Left ventricle myocardium inferior (tissue), 1 donor: ENCODE results near the gene SYT14. TPM values are rescaled to one million over a fixed set of nuclear protein-coding genes. Genes with fewer than 3 reads are reported as not detected.

Experiments
- DNase-seq: peaks from one replicate; pipeline ENCODE4 v3.0.0-alpha.2; 2020
- H3K27ac ChIP-seq: fragments of 200-600 bp; replicated peaks from 2 replicates; pipeline ENCODE4 v1.8.0; 2021
- H3K27me3 ChIP-seq: fragments of 200-600 bp; 2 replicates; pipeline ENCODE4 v1.8.0; 2021; ENCODE audit warnings: low read depth
- H3K36me3 ChIP-seq: fragments of 200-600 bp; 2 replicates; pipeline ENCODE4 v1.8.0; 2021
- H3K4me1 ChIP-seq: fragments of 200-600 bp; 2 replicates; pipeline ENCODE4 v1.8.0; 2021
- H3K4me3 ChIP-seq: fragments of 200-600 bp; 2 replicates; pipeline ENCODE4 v1.8.0; 2021; ENCODE audit warnings: mild to moderate bottlenecking, moderate library complexity
- H3K9me3 ChIP-seq: fragments of 200-600 bp; replicated peaks from 2 replicates; pipeline ENCODE4 v1.8.0; 2021
- intact Hi-C: fragments of 100-400 bp; cut with micrococcal nuclease; formaldehyde crosslinking; loops from one replicate; pipeline ENCODE4 v1.11.0; 2022
- total RNA-seq: library from RNA; stranded (reverse); fragmentation: NEBNext Ultra II Directional; extraction: Animal tissue kit (Norgen Biotek cat#: 25700); gene quantifications from one replicate; pipeline ENCODE4 v1.2.1, GENCODE V29; 2021
- TF ChIP-seq, protein P1 (sequence below): fragments of 200-600 bp; IDR thresholded peaks from 2 replicates; pipeline ENCODE4 v1.8.0; 2021; ENCODE audit warnings: antibody characterized with exemption, mild to moderate bottlenecking, borderline replicate concordance
- donor health status: DM: no; HTN: yes; CAD: no; lungs with severe emphysema.

SYT14 gene
- total RNA-seq, 1 donor from 2014 or later: not detected

DNA sequence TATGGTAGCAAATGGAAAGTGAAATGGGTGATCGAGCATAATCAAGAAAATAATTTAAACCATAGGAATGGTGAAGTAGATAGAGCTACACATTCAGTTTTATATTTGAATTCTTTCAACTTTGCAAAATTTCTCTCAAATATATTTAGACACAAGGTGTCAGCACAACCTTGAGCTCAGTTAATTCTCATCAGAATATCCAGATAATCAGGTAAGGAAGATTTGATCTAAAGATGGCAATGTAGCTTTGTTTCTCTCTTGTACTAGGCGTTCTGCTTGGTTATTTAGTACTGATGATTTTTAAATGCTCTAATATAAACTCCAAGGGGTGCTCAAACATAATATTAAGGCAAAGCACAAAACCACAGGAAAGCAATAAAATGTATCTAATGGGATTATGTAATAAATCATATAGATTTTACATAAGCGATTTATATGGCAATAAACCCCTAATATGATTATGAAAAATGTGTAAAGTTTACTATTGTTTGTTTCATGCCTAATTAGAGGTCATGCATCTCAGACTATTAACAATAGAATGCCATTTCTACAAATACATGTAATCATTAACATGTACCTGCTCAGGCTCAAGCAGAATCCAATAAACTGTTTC is 262.2 kb downstream of the SYT14 start:
- H3K27me3 ChIP-seq: peaks cover 4% of the 10 kb centered on the region
- TF ChIP-seq, protein P1, sequence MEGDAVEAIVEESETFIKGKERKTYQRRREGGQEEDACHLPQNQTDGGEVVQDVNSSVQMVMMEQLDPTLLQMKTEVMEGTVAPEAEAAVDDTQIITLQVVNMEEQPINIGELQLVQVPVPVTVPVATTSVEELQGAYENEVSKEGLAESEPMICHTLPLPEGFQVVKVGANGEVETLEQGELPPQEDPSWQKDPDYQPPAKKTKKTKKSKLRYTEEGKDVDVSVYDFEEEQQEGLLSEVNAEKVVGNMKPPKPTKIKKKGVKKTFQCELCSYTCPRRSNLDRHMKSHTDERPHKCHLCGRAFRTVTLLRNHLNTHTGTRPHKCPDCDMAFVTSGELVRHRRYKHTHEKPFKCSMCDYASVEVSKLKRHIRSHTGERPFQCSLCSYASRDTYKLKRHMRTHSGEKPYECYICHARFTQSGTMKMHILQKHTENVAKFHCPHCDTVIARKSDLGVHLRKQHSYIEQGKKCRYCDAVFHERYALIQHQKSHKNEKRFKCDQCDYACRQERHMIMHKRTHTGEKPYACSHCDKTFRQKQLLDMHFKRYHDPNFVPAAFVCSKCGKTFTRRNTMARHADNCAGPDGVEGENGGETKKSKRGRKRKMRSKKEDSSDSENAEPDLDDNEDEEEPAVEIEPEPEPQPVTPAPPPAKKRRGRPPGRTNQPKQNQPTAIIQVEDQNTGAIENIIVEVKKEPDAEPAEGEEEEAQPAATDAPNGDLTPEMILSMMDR: peak; percentile 45
- H3K9me3 ChIP-seq: peaks cover 19% of the 10 kb centered on the region
- H3K36me3 ChIP-seq: no peaks in the 10 kb centered on the region
- H3K4me3 ChIP-seq: no peak overlapping the region
- H3K27ac ChIP-seq: no peak overlapping the region
- DNase-seq: no peak
- no peaks in the 10 kb centered on the region for H3K4me1 ChIP-seq
- intact Hi-C loops: no loop called here

DNA sequence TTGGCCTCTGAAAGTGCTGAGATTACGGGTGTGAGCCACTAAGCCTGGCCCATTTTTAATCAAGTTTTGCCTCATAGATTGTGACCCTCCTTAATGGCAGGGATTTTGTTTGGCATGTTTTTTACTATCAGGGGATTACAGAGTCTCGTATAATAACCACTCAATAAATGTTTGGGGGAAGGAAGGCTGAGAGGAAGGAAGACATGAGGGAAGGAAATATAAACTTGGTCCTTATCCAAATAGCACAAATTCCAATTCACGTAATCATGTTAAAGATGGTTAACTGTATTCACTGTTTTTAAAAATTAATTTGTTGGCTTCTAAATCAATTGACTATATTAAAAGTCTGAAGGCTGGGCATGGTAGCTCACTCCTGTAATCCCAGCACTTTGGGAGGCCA is 263.7 kb downstream of the SYT14 start:
- Histone ChIP-seq H3K4me3 (no peak overlapping the region), H3K27me3 (peaks cover 12% of the 10 kb centered on the region), H3K9me3 (peaks cover 4% of the 10 kb centered on the region), H3K27ac (no peak overlapping the region), H3K4me1 (no peaks in the 10 kb centered on the region), H3K36me3 (no peaks in the 10 kb centered on the region)
- no peak for DNase-seq
- intact Hi-C loops: no loop called here
- TF ChIP-seq, protein P1: no peak

DNA sequence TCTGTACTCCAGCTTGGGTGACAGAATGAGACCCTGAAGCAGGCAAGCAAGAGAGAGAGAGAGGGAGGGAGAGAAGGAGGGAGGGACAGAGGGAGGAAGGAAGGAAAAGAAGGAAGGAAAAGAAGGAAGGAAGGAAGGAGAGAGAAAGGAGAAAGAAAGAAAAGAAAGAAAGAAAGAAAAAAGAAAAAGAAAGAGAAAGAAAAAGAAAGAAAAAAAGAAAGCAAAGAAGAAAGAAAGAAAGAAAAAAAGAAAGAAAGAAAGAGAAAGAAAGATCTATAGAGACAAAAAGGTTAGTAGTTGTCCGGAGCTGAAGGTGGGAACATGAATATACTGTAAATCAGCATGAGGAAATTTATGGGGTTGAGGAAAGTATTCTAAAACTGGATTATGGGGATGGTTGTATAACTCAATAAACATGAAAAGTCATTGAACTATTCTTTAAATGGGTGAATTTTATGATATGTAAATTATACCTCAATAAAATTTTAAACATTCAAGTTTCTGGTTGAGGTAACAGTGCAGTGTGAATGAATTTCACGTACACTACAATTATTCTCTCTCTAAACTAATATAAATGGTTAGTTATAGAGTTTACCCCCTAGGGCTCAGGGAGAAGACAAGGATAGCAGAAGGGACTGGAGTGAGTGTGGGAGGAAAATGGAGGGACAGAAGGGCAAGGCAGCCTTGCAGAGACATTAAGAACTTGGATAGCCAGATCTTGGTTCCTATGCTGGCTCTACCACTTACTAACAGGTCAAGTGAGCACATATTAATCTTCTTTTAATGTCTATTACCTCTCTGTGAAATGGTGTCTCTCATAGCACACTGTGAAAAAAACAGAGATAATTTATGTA is 269.8 kb downstream of the SYT14 start:
- Histone ChIP-seq H3K4me3 (no peak overlapping the region), H3K27me3 (peaks cover 16% of the 10 kb centered on the region), H3K9me3 (no peaks in the 10 kb centered on the region), H3K36me3 (no peaks in the 10 kb centered on the region), H3K4me1 (no peaks in the 10 kb centered on the region), H3K27ac (no peak overlapping the region)
- TF ChIP-seq, protein P1: no peak
- intact Hi-C loops: no loop called here
- DNase-seq: no peak

DNA sequence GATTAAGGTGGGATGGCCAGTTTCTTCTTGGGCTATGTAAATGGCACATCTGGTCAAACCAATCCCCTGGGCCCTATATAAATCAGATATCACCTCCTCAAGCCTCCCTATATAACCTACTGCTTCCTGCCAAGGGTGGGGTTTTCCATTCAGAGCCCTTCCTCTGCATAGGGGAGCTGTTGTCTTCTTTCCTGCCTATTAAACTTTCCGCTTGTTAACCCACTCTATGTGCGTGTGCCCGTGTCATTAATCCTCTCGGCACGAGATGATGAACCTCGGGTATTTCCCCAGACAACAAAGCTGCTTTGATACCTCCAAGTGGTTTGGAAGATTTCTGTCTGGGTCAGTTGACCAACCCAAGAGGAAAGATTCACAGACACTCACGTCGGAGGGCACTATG is 275.3 kb downstream of the SYT14 start:
- Histone ChIP-seq H3K4me3 (no peak overlapping the region), H3K9me3 (no peaks in the 10 kb centered on the region), H3K36me3 (no peaks in the 10 kb centered on the region), H3K27me3 (peaks cover 28% of the 10 kb centered on the region), H3K4me1 (no peaks in the 10 kb centered on the region), H3K27ac (no peak overlapping the region)
- TF ChIP-seq, protein P1: no peak
- no peak for DNase-seq
- intact Hi-C loops: no loop called here

DNA sequence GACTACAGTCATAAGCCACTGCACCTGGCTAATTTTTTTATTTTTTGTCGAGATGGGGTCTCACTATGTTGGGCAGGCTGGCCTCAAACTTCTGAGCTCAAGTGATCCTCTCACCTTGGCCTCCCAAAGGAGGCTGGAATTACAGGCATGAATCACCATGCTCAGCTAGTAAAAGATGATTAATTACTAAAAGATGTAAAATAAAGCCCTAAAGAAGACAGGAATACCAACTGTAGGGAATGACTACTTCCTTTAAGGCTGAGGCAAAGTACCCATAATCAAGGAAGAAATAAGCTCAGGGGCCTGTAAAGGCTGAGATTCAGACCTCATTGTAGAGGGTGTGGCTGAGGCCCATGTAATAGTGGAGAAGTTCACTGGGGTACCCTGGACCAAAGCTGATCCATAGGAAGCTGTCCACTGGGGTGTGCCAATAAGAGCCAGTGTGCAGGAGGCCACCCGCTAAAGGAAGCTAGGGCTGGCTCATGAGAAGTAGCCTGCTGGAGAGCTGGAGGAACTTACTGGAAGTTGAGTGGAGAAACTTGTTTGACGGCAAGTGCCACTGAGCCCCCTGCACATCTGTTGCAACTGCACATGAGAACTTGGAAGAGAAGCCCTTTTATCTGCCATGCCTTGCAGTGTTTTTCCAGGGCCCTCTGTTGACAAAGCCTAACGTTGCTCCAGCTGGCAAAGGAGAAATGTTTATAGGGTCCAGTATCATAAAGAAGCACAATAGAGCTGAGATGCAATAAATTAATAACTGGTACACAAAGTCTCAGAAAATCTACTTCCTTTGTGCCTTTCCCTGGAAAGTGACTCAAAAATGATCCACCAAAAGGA is 276.8 kb downstream of the SYT14 start:
- no peaks in the 10 kb centered on the region for H3K9me3 ChIP-seq
- H3K4me1 ChIP-seq: no peaks in the 10 kb centered on the region
- no peak overlapping the region for H3K27ac ChIP-seq
- TF ChIP-seq, protein P1: no peak
- H3K27me3 ChIP-seq: peaks cover 28% of the 10 kb centered on the region
- intact Hi-C loops: no loop called here
- H3K36me3 ChIP-seq: no peaks in the 10 kb centered on the region
- no peak overlapping the region for H3K4me3 ChIP-seq
- DNase-seq: no peak
